SHP77 (cell line): Measurements from ENCODE around the gene GINM1.

Source experiments
- DNase-seq, 2 experiments: peaks; one replicate each; lab custom pipeline; 2025; lab: John Stamatoyannopoulos, UW

GINM1 gene

GRCh38 chr6:149593408-149593807, 27.2 kb downstream of the GINM1 start:
- DNase-seq, result no peak

GRCh38 chr6:149600508-149600907, 34.3 kb downstream of the GINM1 start:
- no peak for DNase-seq

- DNase-seq, result no peak
These were observed 42.3 kb downstream of the GINM1 start for GRCh38 chr6:149608381-149608982.

GRCh38 chr6:149614337-149614736, 48.2 kb downstream of the GINM1 start:
- DNase-seq, result no peak

GRCh38 chr6:149615805-149616204, 49.6 kb downstream of the GINM1 start:
- no peak for DNase-seq

- no peak for DNase-seq
These were observed 61.5 kb downstream of the GINM1 start for GRCh38 chr6:149627672-149628071.

- DNase-seq, result no peak
These were observed 62.8 kb downstream of the GINM1 start for GRCh38 chr6:149628875-149629510.

- DNase-seq, result no peak
These were observed 68.1 kb downstream of the GINM1 start for GRCh38 chr6:149634315-149634714.

- DNase-seq, result no peak
These were observed 69.9 kb downstream of the GINM1 start for GRCh38 chr6:149636124-149636523.
